Embryonic facial prominence (tissue), 1 donor: ENCODE results near the gene GTF2H1.
"Not testable (repeated sequence)": the region's sequence is repeated elsewhere in the genome, so short reads cannot be mapped to it uniquely, and the experiment has no call there.

Source experiments
- DNase-seq: peaks from one replicate; pipeline ENCODE4 v3.0.0-alpha.2; 2016; ENCODE audit errors: extremely low spot score

The GTF2H1 gene

GRCh38 chr11:18375941-18376340 is 53.6 kb downstream of the GTF2H1 start:
- DNase-seq = no peak

GRCh38 chr11:18379201-18379600 is 56.8 kb downstream of the GTF2H1 start:
- DNase-seq = no peak

- DNase-seq = peak; percentile 32
These were observed 61.2 kb downstream of the GTF2H1 start for GRCh38 chr11:18383388-18384156.

GRCh38 chr11:18384157-18384641 is 61.8 kb downstream of the GTF2H1 start:
- DNase-seq = no peak

GRCh38 chr11:18390088-18390487 is 67.7 kb downstream of the GTF2H1 start:
- no peak for DNase-seq

GRCh38 chr11:18392434-18393321 is 70.3 kb downstream of the GTF2H1 start:
- no peak for DNase-seq

- DNase-seq = no peak
These were observed 71.4 kb downstream of the GTF2H1 start for GRCh38 chr11:18393581-18394274.

- peak; percentile 89 for DNase-seq
These were observed 72.0 kb downstream of the GTF2H1 start, which contains the start of gene LDHA for GRCh38 chr11:18394275-18394927. Gene LDHA (plus strand): TSS chr11:18394563. CDS start chr11:18396843, 2,280 bp downstream.

- no peak for DNase-seq
These were observed 72.8 kb downstream of the GTF2H1 start for GRCh38 chr11:18394928-18395734.

GRCh38 chr11:18395735-18396504 is 73.6 kb downstream of the GTF2H1 start:
- peak; percentile 97 for DNase-seq

- DNase-seq = no peak
These were observed 75.6 kb downstream of the GTF2H1 start for GRCh38 chr11:18397921-18398320.

- not testable (repeated sequence) for DNase-seq
These were observed 78.7 kb downstream of the GTF2H1 start for GRCh38 chr11:18401077-18401476.

- DNase-seq = no peak
These were observed 81.7 kb downstream of the GTF2H1 start for GRCh38 chr11:18404062-18404461.

- DNase-seq = not testable (repeated sequence)
These were observed 85.0 kb downstream of the GTF2H1 start for GRCh38 chr11:18407400-18407799.

GRCh38 chr11:18408558-18409291 is 86.4 kb downstream of the GTF2H1 start:
- no peak for DNase-seq

GRCh38 chr11:18416459-18416858 is 94.1 kb downstream of the GTF2H1 start:
- DNase-seq = no peak
